Measurements from ENCODE around the gene CPNE8.
A peak's percentile ranks its signal among the peaks of the same experiment; 100 is the strongest.

CPNE8 gene

GRCh38 chr12:38639625-38640024 lies 265.8 kb downstream of the CPNE8 start:
- no peaks in the 10 kb centered on the region for H3K4me1 ChIP-seq (ENCODE audit: control insufficient read depth, insufficient read depth, low read length)
- H3K36me3 ChIP-seq (ENCODE audit: control insufficient read depth, insufficient read depth, low read length) = no peaks in the 10 kb centered on the region
- no peak overlapping the region for H3K4me3 ChIP-seq (ENCODE audit: low read depth, low read length)
- H3K27ac ChIP-seq (ENCODE audit: low read depth, low read length) = no peak overlapping the region
- no peak overlapping the region for H3K9ac ChIP-seq (ENCODE audit: low read length)
- no peaks in the 10 kb centered on the region; the same call in 1 of the 2 replicates for H3K9me3 ChIP-seq (ENCODE audit: control insufficient read depth, insufficient read depth, low read depth, low read length)
- H3K27me3 ChIP-seq (ENCODE audit: control insufficient read depth, insufficient read depth, low read length) = no peaks in the 10 kb centered on the region

GRCh38 chr12:38638401-38638800 lies 267.0 kb downstream of the CPNE8 start:
- H3K36me3 ChIP-seq (ENCODE audit: control insufficient read depth, insufficient read depth, low read length) = no peaks in the 10 kb centered on the region
- H3K9ac ChIP-seq (ENCODE audit: low read length) = no peak overlapping the region
- no peak overlapping the region for H3K27ac ChIP-seq (ENCODE audit: low read depth, low read length)
- H3K27me3 ChIP-seq (ENCODE audit: control insufficient read depth, insufficient read depth, low read length) = no peaks in the 10 kb centered on the region
- no peak overlapping the region for H3K4me3 ChIP-seq (ENCODE audit: low read depth, low read length)
- H3K4me1 ChIP-seq (ENCODE audit: control insufficient read depth, insufficient read depth, low read length) = no peaks in the 10 kb centered on the region
- no peaks in the 10 kb centered on the region; the same call in 1 of the 2 replicates for H3K9me3 ChIP-seq (ENCODE audit: control insufficient read depth, insufficient read depth, low read depth, low read length)

GRCh38 chr12:38633511-38633910 lies 271.9 kb downstream of the CPNE8 start:
- Histone ChIP-seq H3K4me1 (ENCODE audit: control insufficient read depth, insufficient read depth, low read length) (no peaks in the 10 kb centered on the region), H3K9me3 (ENCODE audit: control insufficient read depth, insufficient read depth, low read depth, low read length) (no peaks in the 10 kb centered on the region), H3K27ac (ENCODE audit: low read depth, low read length) (no peak overlapping the region), H3K9ac (ENCODE audit: low read length) (no peak overlapping the region), H3K36me3 (ENCODE audit: control insufficient read depth, insufficient read depth, low read length) (no peaks in the 10 kb centered on the region), H3K27me3 (ENCODE audit: control insufficient read depth, insufficient read depth, low read length) (no peaks in the 10 kb centered on the region), H3K4me3 (ENCODE audit: low read depth, low read length) (no peak overlapping the region)

- no peaks in the 10 kb centered on the region for H3K27me3 ChIP-seq (ENCODE audit: control insufficient read depth, insufficient read depth, low read length)
- H3K4me1 ChIP-seq (ENCODE audit: control insufficient read depth, insufficient read depth, low read length) = no peaks in the 10 kb centered on the region
- H3K36me3 ChIP-seq (ENCODE audit: control insufficient read depth, insufficient read depth, low read length) = no peaks in the 10 kb centered on the region
- H3K9me3 ChIP-seq (ENCODE audit: control insufficient read depth, insufficient read depth, low read depth, low read length) = no peaks in the 10 kb centered on the region
- no peak overlapping the region for H3K27ac ChIP-seq (ENCODE audit: low read depth, low read length)
- H3K4me3 ChIP-seq (ENCODE audit: low read depth, low read length) = no peak overlapping the region
- no peak overlapping the region for H3K9ac ChIP-seq (ENCODE audit: low read length)
Observed at GRCh38 chr12:38629064-38629463, 276.3 kb downstream of the CPNE8 start.

GRCh38 chr12:38628288-38628687 lies 277.1 kb downstream of the CPNE8 start:
- no peak overlapping the region for H3K9ac ChIP-seq (ENCODE audit: low read length)
- no peak overlapping the region for H3K27ac ChIP-seq (ENCODE audit: low read depth, low read length)
- no peaks in the 10 kb centered on the region for H3K4me1 ChIP-seq (ENCODE audit: control insufficient read depth, insufficient read depth, low read length)
- H3K4me3 ChIP-seq (ENCODE audit: low read depth, low read length) = no peak overlapping the region
- no peaks in the 10 kb centered on the region for H3K27me3 ChIP-seq (ENCODE audit: control insufficient read depth, insufficient read depth, low read length)
- H3K36me3 ChIP-seq (ENCODE audit: control insufficient read depth, insufficient read depth, low read length) = no peaks in the 10 kb centered on the region
- H3K9me3 ChIP-seq (ENCODE audit: control insufficient read depth, insufficient read depth, low read depth, low read length) = no peaks in the 10 kb centered on the region

GRCh38 chr12:38625306-38625705 lies 280.1 kb downstream of the CPNE8 start:
- H3K4me3 ChIP-seq (ENCODE audit: low read depth, low read length) = no peak overlapping the region
- H3K36me3 ChIP-seq (ENCODE audit: control insufficient read depth, insufficient read depth, low read length) = no peaks in the 10 kb centered on the region
- no peaks in the 10 kb centered on the region for H3K27me3 ChIP-seq (ENCODE audit: control insufficient read depth, insufficient read depth, low read length)
- H3K27ac ChIP-seq (ENCODE audit: low read depth, low read length) = no peak overlapping the region
- no peak overlapping the region for H3K9ac ChIP-seq (ENCODE audit: low read length)
- no peaks in the 10 kb centered on the region for H3K9me3 ChIP-seq (ENCODE audit: control insufficient read depth, insufficient read depth, low read depth, low read length)
- H3K4me1 ChIP-seq (ENCODE audit: control insufficient read depth, insufficient read depth, low read length) = no peaks in the 10 kb centered on the region

- no peaks in the 10 kb centered on the region for H3K27me3 ChIP-seq (ENCODE audit: control insufficient read depth, insufficient read depth, low read length)
- no peaks in the 10 kb centered on the region for H3K4me1 ChIP-seq (ENCODE audit: control insufficient read depth, insufficient read depth, low read length)
- peaks cover 3% of the 10 kb centered on the region; the same call in 1 of the 2 replicates for H3K9me3 ChIP-seq (ENCODE audit: control insufficient read depth, insufficient read depth, low read depth, low read length)
- H3K36me3 ChIP-seq (ENCODE audit: control insufficient read depth, insufficient read depth, low read length) = no peaks in the 10 kb centered on the region
- no peak overlapping the region for H3K9ac ChIP-seq (ENCODE audit: low read length)
- no peak overlapping the region for H3K4me3 ChIP-seq (ENCODE audit: low read depth, low read length)
- H3K27ac ChIP-seq (ENCODE audit: low read depth, low read length) = no peak overlapping the region
Observed at GRCh38 chr12:38614171-38614570, 291.2 kb downstream of the CPNE8 start.

GRCh38 chr12:38610808-38611350 lies 294.5 kb downstream of the CPNE8 start:
- no peaks in the 10 kb centered on the region for H3K36me3 ChIP-seq (ENCODE audit: control insufficient read depth, insufficient read depth, low read length)
- no peak overlapping the region for H3K9ac ChIP-seq (ENCODE audit: low read length)
- H3K27me3 ChIP-seq (ENCODE audit: control insufficient read depth, insufficient read depth, low read length) = no peaks in the 10 kb centered on the region
- no peak overlapping the region for H3K4me3 ChIP-seq (ENCODE audit: low read depth, low read length)
- H3K9me3 ChIP-seq (ENCODE audit: control insufficient read depth, insufficient read depth, low read depth, low read length) = peaks cover 3% of the 10 kb centered on the region; the same call in 1 of the 2 replicates
- peak overlapping the region; percentile 33; the same call in 1 of the 2 replicates for H3K27ac ChIP-seq (ENCODE audit: low read depth, low read length)
- H3K4me1 ChIP-seq (ENCODE audit: control insufficient read depth, insufficient read depth, low read length) = no peaks in the 10 kb centered on the region

- Histone ChIP-seq H3K4me3 (ENCODE audit: low read depth, low read length) (no peak overlapping the region), H3K4me1 (ENCODE audit: control insufficient read depth, insufficient read depth, low read length) (no peaks in the 10 kb centered on the region), H3K9me3 (ENCODE audit: control insufficient read depth, insufficient read depth, low read depth, low read length) (peaks cover 3% of the 10 kb centered on the region; the same call in 1 of the 2 replicates), H3K27me3 (ENCODE audit: control insufficient read depth, insufficient read depth, low read length) (no peaks in the 10 kb centered on the region), H3K9ac (ENCODE audit: low read length) (no peak overlapping the region), H3K27ac (ENCODE audit: low read depth, low read length) (no peak overlapping the region), H3K36me3 (ENCODE audit: control insufficient read depth, insufficient read depth, low read length) (no peaks in the 10 kb centered on the region)
Observed at GRCh38 chr12:38607295-38607694, 298.1 kb downstream of the CPNE8 start.

Measured in HUES6 (cell line).